Spleen (tissue), 11 donors: ENCODE measurements around the gene SIRT3. TPM values are rescaled to one million over a fixed set of nuclear protein-coding genes. Genes with fewer than 3 reads are reported as not detected.
A peak's percentile ranks its signal among the peaks of the same experiment; 100 is the strongest.

Source experiments
- DNase-seq: peaks from one replicate; pipeline ENCODE4 v3.0.0-alpha.2; 2020
- H3K27ac ChIP-seq, 8 donors: fragments of 200-600 bp; sonication (generic) in 7 of 8; 1 replicate in 4 of 8; 2 replicates in 4 of 8; pipeline versions ENCODE4 v1.5.0 to v1.8.0; 2016 to 2021; ENCODE audit warnings: inconsistent platforms in 4 of 8, mild to moderate bottlenecking in 4 of 8, moderate library complexity in 1 of 8
- H3K27me3 ChIP-seq, 7 donors: fragments of 200-600 bp; sonication (generic) in 6 of 7; replicated peaks in 1 of 7; 1 replicate in 4 of 7; 2 replicates in 3 of 7; pipeline versions ENCODE4 v1.5.0 to v1.8.0; 2016 to 2021; ENCODE audit warnings: inconsistent platforms in 3 of 7, mild to moderate bottlenecking in 1 of 7
- H3K36me3 ChIP-seq, 6 donors: fragments of 200-600 bp; sonication (generic) in 5 of 6; 1 replicate in 4 of 6; 2 replicates in 2 of 6; pipeline versions ENCODE4 v1.5.0 to v1.8.0; 2016 to 2021; ENCODE audit warnings: inconsistent platforms in 2 of 6
- H3K4me1 ChIP-seq, 6 donors: fragments of 200-600 bp; sonication (generic) in 5 of 6; 1 replicate in 3 of 6; 2 replicates in 3 of 6; pipeline versions ENCODE4 v1.5.0 to v1.8.0; 2016 to 2021; ENCODE audit warnings: inconsistent platforms in 3 of 6
- H3K4me3 ChIP-seq, 8 donors: fragments of 200-600 bp; sonication (generic) in 7 of 8; 1 replicate in 4 of 8; 2 replicates in 4 of 8; pipeline versions ENCODE4 v1.5.0 to v1.8.0; 2016 to 2021; ENCODE audit warnings: inconsistent platforms in 4 of 8, mild to moderate bottlenecking in 4 of 8, moderate library complexity in 2 of 8
- H3K9me3 ChIP-seq, 8 donors: fragments of 200-600 bp; sonication (generic) in 7 of 8; 1 replicate in 4 of 8; 2 replicates in 4 of 8; pipeline versions ENCODE4 v1.5.0 to v1.8.0; 2016 to 2021; ENCODE audit warnings: inconsistent platforms in 4 of 8
- CTCF ChIP-seq, 11 experiments: fragments of 200-600 bp in 7 of 11; fragments of 450-650 bp in 4 of 11; sonication (generic) in 4 of 11; IDR thresholded peaks in 8 of 11; conservative IDR thresholded peaks in 3 of 11; 1 replicate in 7 of 11; 2 replicates in 4 of 11; pipeline versions ENCODE4 v1.4.0 to v1.8.0; 2016 to 2021; ENCODE audit warnings: antibody characterized with exemption in 11 of 11, inconsistent platforms in 4 of 11, mild to moderate bottlenecking in 1 of 11
- POLR2A ChIP-seq, 3 donors: fragments of 450-650 bp; IDR thresholded peaks; one replicate each; pipeline ENCODE4 v1.5.1; 2017; ENCODE audit warnings: antibody characterized with exemption in 3 of 3, mild to moderate bottlenecking in 1 of 3
- POLR2AphosphoS5 ChIP-seq, 3 donors: sonication (generic); formaldehyde crosslinking; IDR thresholded peaks; one replicate each; pipeline ENCODE4 v1.5.1; 2017; ENCODE audit warnings: antibody characterized with exemption in 3 of 3
- WGBS, 5 donors: extraction: QIAGEN DNeasy Blood & Tissue Kit in 3 of 5; methylation state at CpG; one replicate each; pipeline versions ENCODE4 v1.1.5 to v1.1.7; 2013 to 2018; 5-methylcytosine and 5-hydroxymethylcytosine counted together
- intact Hi-C: fragments of 100-400 bp; cut with DNase I; formaldehyde crosslinking; loops from one replicate; pipeline ENCODE4 v1.15.0; 2023; ENCODE audit warnings: low total_unique reads
- polyA plus RNA-seq, 3 donors: library from polyadenylated mRNA; stranded (reverse); fragments of 200-250 nt; gene quantifications; one replicate each; pipeline ENCODE4 v1.2.1, GENCODE V29; 2013
- total RNA-seq, 7 donors: library from RNA; depleted of rRNA in 3 of 7; stranded (reverse); fragments of >200 nt in 3 of 7; fragmentation: NEBNext Ultra II Directional in 4 of 7; extraction: Animal tissue kit (Norgen Biotek cat#: 25700) in 4 of 7; gene quantifications; one replicate each; pipeline versions ENCODE4 v1.1.0 to v1.2.1, GENCODE V29; 2016 to 2021
- donor health status: healthy with polysubstance abuse.
- donor health status: DM: no; HTN: no; CAD: no; lungs with moderate emphysema.
- donor health status: DM: no; HTN: no; CAD: no.
- donor health status: Bipolar disorder and iron deficiency.
- donor health status: healthy.
- donor health status: DM: no; HTN: no; CAD: no.
- donor health status: DM: yes; HTN: yes; CAD: no.

The SIRT3 gene
- total and polyA plus RNA-seq, 10 donors, result 11.9 to 28.8 (median 17.5) TPM

DNA sequence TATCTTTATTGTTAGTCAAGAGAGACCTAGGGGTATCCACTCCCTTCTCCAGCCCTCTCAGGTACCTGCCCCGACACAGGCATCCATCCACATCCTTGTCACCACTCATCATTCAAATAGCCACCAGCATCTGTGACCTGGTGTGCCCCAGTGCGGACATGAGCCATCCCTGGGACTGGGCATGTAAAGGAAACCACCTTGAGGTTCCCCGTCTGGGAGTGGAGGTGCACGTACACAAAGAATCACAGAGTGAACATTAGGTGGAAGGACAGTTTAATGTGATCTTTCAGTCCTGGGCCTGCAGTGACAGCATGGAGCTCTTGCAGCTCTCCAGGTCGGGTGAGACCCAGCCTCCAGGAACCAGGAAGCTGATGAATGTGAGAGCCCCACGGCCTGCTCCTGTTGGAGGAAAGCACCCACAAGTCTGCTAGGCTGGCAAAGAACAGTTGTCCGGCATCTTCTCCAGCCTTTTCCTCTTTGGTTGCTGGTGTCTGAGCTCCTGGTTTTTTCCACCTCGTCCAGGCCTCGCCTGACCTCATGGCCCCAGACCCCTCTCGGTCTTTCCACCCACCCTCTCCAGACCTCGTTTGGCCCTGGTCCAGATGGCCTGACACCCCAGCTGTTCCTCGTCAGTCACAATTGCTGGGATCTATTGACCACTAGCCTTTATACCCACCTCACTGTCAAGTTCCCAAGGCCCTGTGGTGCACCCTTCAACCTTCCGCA, 17.2 kb upstream of the SIRT3 start:
- no peak for TF ChIP-seq POLR2A (IDR thresholded peaks at IDR 0.05)
- peak in 2 of 3 donors; percentile 3 to 10 for TF ChIP-seq POLR2AphosphoS5 (IDR thresholded peaks at IDR 0.05)
- intact Hi-C loops, result loop anchor here (10.0 kb wide), 1 partner anchor 111 kb away; the partner anchor contains the start of gene B4GALNT4
- H3K27me3 ChIP-seq, result no peaks in the 10 kb centered on the region
- WGBS, 5 donors, result 74 to 87% (median 82%) methylated on average over 13 of the region's 13 CpGs
- H3K27ac ChIP-seq, result no peak overlapping the region
- peaks cover 0 to 24% (median 2%) of the 10 kb centered on the region in 6 donors for H3K4me1 ChIP-seq
- DNase-seq, result no peak
- H3K9me3 ChIP-seq, result no peaks in the 10 kb centered on the region
- peaks cover 3 to 57% (median 49%) of the 10 kb centered on the region in 6 donors for H3K36me3 ChIP-seq
- H3K4me3 ChIP-seq, result no peak overlapping the region

- H3K4me1 ChIP-seq, result peaks cover 0 to 18% (median 2%) of the 10 kb centered on the region in 6 donors
- no peak for DNase-seq
- TF ChIP-seq POLR2AphosphoS5 (IDR thresholded peaks at IDR 0.05), result no peak
- TF ChIP-seq POLR2A (IDR thresholded peaks at IDR 0.05), result no peak
- TF ChIP-seq CTCF (IDR thresholded peaks at IDR 0.05 in 8 of 11, conservative IDR thresholded peaks at IDR 0.05 in 3 of 11), result no peak
- no peak overlapping the region for H3K4me3 ChIP-seq
- 79 to 96% (median 94%) methylated on average over 8 of the region's 8 CpGs for WGBS, 5 donors
- no peaks in the 10 kb centered on the region for H3K27me3 ChIP-seq
- H3K9me3 ChIP-seq, result no peaks in the 10 kb centered on the region
- peaks cover 3 to 64% (median 55%) of the 10 kb centered on the region in 6 donors for H3K36me3 ChIP-seq
- H3K27ac ChIP-seq, result no peak overlapping the region
- intact Hi-C loops, result loop anchor here (10.0 kb wide), 1 partner anchor 112 kb away; the partner anchor contains the start of gene B4GALNT4
Measured at GRCh38 chr11:252666-253065, 16.5 kb upstream of the SIRT3 start.

- 78 to 87% (median 86%) methylated on average over 10 of the region's 10 CpGs for WGBS, 5 donors
Measured at GRCh38 chr11:251550-251949, 15.4 kb upstream of the SIRT3 start.

GRCh38 chr11:250740-251299, 14.7 kb upstream of the SIRT3 start:
- intact Hi-C loops, result loop anchor here (10.0 kb wide), 1 partner anchor 114 kb away; the partner anchor contains the start of gene B4GALNT4
- peaks cover 0 to 9% (median 0%) of the 10 kb centered on the region in 6 donors for H3K4me1 ChIP-seq
- peak in 1 of 3 donors; percentile 62 for TF ChIP-seq POLR2AphosphoS5 (IDR thresholded peaks at IDR 0.05)
- TF ChIP-seq CTCF (IDR thresholded peaks at IDR 0.05 in 8 of 11, conservative IDR thresholded peaks at IDR 0.05 in 3 of 11), result peak; percentile 55 to 86 (median 70)
- no peak for TF ChIP-seq POLR2A (IDR thresholded peaks at IDR 0.05)
- peak; percentile 89 for DNase-seq
- WGBS, 5 donors, result 73 to 82% (median 77%) methylated on average over 10 of the region's 10 CpGs
- H3K27me3 ChIP-seq, result no peaks in the 10 kb centered on the region
- no peak overlapping the region for H3K4me3 ChIP-seq
- H3K27ac ChIP-seq, result peak overlapping the region in 3 of 8 donors; percentile 8 to 44 (median 23)
- H3K9me3 ChIP-seq, result no peaks in the 10 kb centered on the region
- peaks cover 3 to 82% (median 74%) of the 10 kb centered on the region in 6 donors for H3K36me3 ChIP-seq

More at GRCh38 chr11:251550-251949, 15.4 kb upstream of the SIRT3 start:
- no peak for TF ChIP-seq POLR2AphosphoS5 (IDR thresholded peaks at IDR 0.05)
- TF ChIP-seq POLR2A (IDR thresholded peaks at IDR 0.05), result no peak
- TF ChIP-seq CTCF (IDR thresholded peaks at IDR 0.05 in 8 of 11, conservative IDR thresholded peaks at IDR 0.05 in 3 of 11), result no peak
- DNase-seq, result no peak
- Histone ChIP-seq H3K27ac (peak overlapping the region in 1 of 8 donors; percentile 8), H3K36me3 (peaks cover 3 to 75% (median 66%) of the 10 kb centered on the region in 6 donors), H3K27me3 (no peaks in the 10 kb centered on the region), H3K4me1 (peaks cover 0 to 9% (median 0%) of the 10 kb centered on the region in 6 donors), H3K9me3 (no peaks in the 10 kb centered on the region), H3K4me3 (no peak overlapping the region)
- intact Hi-C loops, result loop anchor here (10.0 kb wide), 1 partner anchor 113 kb away; the partner anchor contains the start of gene B4GALNT4
